ENCODE data around the gene CAST.
A peak's percentile ranks its signal among the peaks of the same experiment; 100 is the strongest.

Gene CAST

DNA sequence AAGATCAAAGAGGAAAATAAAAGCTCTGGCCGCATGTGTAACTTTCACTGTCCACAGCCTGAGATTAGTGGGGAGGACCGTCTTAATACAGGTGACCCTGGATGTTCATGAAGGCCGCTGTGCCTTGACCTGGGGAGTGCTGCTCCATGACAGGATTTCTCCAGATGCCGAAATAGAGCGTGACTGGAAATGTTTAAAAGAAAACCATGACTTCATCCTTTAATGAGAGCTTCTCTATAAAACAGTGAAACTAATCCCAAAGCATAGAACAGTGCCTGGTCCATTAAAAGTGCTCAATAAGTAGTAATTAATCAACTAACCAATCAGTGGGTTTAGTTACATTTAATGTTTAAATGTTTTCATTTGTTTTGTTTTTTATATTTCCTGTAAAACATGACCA, 82.8 kb downstream of the CAST start:
- DNase-seq (ENCODE audit: low spot score) = no peak

- DNase-seq (ENCODE audit: low spot score) = no peak
Measured at GRCh38 chr5:96745844-96746531, 83.8 kb downstream of the CAST start.

- no peak for DNase-seq (ENCODE audit: low spot score)
Measured at GRCh38 chr5:96747720-96748119, 85.5 kb downstream of the CAST start.

DNA sequence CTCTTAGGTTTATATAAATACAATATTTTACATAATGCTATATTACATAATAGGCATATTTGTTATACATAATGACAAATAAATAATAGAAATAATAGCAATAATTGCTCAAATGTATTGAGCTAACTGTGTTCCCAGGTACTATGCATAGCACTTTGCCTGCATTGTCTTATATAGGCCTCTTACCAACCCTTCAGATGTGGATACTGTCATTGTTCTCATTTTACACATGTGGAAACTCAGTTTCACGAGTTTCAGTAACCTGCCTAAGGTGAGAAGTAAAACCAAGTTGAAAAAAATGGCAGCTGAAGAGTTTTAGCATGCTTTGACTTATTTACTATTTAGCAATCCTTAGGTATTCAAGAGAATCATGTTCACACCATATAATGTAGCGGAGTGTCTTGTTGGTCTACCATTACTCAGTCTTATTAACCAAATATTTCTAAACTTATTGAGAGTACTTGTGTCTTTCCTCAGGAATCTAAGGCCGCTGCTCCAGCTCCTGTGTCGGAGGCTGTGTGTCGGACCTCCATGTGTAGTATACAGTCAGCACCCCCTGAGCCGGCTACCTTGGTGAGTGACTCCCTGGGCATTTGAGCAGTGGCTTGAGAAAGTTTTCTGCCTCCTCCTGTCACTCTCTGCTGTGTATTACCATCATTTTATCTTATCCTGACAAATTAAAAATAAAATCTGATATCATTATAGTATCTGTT, 88.1 kb downstream of the CAST start:
- no peak for DNase-seq (ENCODE audit: low spot score)

GRCh38 chr5:96751203-96752169, 89.3 kb downstream of the CAST start:
- no peak for DNase-seq (ENCODE audit: low spot score)

DNA sequence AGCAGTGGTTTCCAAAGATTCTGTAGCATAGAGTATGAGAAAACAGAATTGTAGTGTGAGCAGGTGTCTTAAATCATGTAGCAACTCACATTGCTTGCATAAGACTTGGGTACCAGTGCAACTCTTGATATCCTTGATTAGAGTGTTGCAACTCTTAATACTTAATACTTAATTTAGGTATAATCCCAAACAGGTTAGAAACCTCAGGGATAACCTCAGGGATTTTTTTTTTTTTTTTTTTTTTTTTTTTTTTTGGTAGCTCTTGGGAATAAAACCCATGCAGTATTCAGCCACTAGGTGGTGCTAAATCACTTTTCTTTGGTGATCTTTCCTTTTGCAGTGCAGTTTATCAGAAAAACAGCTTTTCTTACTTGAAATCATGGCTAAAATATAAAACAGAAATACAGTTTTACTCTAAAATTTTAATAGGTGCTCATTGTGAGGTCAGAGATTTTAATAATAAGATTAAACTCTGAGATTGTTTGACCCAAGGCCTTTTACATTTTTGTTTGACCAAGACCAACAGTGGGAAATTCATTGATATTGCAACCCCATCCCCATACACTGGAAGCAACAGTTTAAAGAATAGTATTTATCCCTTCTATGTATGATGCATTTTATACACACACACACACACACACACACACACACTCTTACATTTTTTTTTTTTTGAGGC, 90.3 kb downstream of the CAST start:
- DNase-seq (ENCODE audit: low spot score) = peak; percentile 56

DNA sequence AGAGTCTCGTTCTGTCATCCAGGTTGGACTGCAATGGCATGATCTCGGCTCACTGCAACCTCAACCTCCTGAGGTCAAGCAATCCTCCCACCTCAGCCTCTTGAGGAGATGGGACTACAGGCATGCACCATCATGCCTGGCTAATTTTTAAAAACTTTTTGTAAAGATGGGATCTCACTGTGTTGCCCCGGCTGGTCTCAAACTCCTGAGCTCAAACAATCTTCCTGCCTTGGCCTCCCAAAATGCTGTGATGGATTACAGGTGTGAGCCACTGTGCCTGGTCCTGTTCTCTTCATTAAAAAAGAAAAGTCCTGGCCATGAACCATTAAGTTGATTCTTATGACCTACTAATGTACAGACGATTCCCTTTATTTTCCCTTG, 90.8 kb downstream of the CAST start:
- DNase-seq (ENCODE audit: low spot score) = no peak

DNA sequence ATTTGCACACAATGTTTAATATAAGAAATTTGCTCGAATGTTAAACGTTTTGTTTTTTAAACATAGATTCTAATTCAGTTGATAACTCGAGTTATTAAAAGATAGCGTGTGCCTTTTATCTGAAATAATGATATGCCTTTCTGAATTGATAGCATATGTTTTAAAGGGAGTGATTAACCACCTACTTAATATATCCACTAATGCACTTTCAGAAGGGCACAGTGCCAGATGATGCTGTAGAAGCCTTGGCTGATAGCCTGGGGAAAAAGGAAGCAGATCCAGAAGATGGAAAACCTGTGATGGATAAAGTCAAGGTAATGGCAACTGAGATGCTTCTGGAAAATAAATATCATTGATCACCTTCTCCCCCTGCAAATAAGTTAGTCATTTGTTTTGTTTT, 91.7 kb downstream of the CAST start:
- DNase-seq (ENCODE audit: low spot score) = no peak

DNA sequence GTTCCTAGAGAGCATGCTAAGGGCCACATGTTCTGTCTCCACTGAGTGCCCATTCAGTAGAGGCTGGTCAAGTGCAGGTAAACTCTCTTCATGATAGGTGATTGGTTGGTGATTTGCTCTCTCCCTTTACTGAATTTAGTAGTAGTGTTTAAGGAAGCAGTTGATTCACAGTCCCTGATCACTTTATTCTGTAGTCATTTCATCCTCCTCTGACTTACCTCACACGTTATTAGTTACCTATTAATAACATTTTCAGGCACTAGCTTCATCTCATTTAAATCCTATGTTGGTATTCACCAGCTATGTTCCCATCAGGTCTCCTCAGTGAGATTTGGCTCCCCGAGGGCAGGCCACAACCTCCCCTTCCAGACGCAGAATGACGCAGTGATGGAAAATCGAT, 93.7 kb downstream of the CAST start:
- no peak for DNase-seq (ENCODE audit: low spot score)

DNA sequence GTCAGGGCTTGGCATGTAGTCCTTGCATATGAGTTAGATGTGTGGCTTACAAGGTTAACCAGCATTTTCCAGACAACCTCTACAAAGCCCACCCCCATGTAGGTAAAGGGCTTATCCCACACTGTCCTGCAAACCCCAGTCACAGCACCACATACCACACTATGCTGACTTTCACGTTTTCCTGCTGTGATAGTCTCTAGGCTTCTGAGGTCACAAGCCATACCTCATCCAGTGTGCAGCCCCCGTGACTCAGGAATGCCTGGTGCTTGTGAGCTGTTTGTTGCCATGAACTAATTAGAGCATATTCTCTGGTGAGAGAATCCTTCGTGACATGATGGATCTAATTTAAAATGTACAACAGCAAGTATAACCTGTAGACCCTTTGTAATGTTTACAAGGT, 94.8 kb downstream of the CAST start:
- DNase-seq (ENCODE audit: low spot score) = no peak

DNA sequence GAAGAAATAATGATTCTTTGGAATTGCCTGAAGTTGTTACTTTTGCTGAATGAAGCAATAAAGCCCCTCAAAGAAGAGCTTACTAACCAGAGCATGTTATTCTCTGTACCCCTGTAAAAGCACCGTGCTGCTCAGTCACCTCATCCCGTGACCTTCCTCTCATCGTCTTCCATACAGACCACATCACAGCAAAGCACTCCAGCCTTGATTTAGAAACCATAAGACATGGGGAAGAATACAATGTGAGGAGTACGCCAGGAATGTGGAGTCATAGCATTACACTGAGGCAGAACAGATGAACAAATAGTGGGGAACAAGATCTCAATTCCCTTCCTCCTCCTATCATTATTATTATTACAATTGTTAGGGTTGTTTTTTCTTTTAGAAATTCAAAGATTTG, 96.4 kb downstream of the CAST start:
- no peak for DNase-seq (ENCODE audit: low spot score)

- DNase-seq (ENCODE audit: low spot score) = no peak
Measured at GRCh38 chr5:96761618-96762017, 99.4 kb downstream of the CAST start.

DNA sequence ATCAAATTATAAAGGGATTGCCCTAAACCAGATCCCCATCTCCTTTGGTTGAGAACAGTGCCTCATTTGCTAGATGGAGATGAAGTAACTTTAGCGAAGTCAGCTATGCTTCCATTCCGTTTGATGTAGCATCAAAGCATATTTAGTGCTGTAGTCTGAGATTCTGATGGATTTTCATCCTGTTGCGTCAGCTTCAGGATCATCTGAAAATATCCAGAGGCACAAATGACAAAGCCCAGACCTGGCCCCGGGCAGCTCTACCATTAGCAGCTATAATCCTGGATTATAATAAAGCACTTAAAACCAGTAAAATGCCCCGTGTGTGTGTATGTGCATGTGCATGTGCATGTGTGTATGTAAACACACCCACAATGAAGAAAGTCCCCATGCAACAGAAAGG, 100.8 kb downstream of the CAST start:
- DNase-seq (ENCODE audit: low spot score) = peak; percentile 78

- no peak for DNase-seq (ENCODE audit: low spot score)
Measured at GRCh38 chr5:96765043-96765442, 102.9 kb downstream of the CAST start.

- no peak for DNase-seq (ENCODE audit: low spot score)
Measured at GRCh38 chr5:96768708-96769251, 106.6 kb downstream of the CAST start.

- DNase-seq (ENCODE audit: low spot score) = no peak
Measured at GRCh38 chr5:96771395-96771794, 109.2 kb downstream of the CAST start.

GRCh38 chr5:96772111-96772510, 109.9 kb downstream of the CAST start:
- DNase-seq (ENCODE audit: low spot score) = no peak

DNA sequence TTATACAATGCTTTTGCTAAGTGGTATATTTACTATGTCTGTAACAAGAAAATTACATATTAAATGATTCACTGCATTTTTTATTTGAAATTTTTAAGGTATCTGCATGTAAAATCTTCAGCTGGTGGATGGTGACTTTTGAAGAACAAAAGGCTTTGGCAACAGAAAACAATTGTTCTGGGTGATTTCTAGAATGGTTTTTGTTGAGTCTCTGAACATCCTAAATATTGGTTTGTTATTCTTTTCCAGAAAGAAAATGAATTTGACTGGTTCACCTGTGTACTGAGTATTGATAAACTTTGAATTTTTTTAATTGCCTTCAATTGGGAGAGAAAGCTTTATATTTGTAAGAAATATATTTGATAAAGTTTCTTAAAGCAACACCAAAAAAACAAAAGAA, 110.4 kb downstream of the CAST start:
- DNase-seq (ENCODE audit: low spot score) = no peak

GRCh38 chr5:96775050-96775449, 112.9 kb downstream of the CAST start:
- no peak for DNase-seq (ENCODE audit: low spot score)

DNA sequence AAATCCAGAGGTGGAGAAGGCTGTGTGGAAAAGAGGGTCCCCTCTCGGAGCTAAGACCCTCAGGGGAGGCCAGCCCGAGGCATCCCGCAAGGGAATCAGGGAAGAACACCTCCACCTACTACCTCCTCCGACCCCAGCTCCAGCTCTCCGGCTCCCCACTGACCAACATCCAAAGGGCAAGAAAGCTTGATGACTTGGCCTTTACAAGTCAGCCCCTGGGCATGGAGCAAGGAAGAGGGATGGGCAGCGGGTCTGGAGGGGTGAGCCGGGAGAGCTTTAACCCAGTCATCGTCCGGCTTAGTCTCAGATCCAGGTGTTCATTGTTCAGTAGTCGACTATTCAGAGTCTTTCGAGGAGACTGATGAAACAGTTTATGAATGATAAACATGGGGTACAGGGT, 113.5 kb downstream of the CAST start:
- no peak for DNase-seq (ENCODE audit: low spot score)

DNA sequence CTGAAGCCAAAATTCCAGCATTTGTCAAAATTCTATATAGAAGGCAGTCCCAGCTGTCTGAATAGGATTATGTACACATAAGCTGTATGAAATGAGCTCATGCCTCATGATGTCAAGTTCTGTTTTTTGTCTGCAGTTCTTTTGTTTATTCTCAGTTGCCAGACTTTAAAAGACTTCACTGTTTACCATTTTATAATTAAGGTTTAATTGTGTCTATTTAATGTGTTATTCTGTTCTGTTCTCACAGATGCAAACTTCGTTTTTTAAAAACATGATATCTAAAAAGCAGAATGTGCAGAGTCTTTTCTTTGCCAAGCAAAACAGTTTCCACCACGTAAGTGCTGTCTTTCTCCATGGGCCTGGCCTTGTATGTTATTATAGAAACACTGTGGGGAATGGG, 114.4 kb downstream of the CAST start:
- no peak for DNase-seq (ENCODE audit: low spot score)

GRCh38 chr5:96778409-96778808, 116.2 kb downstream of the CAST start:
- DNase-seq (ENCODE audit: low spot score) = no peak
